ENCODE data around the gene SDSL. TPM values are rescaled to one million over a fixed set of nuclear protein-coding genes. Genes with fewer than 3 reads are reported as not detected.

SDSL gene
- total and polyA plus RNA-seq, 2 of the 4 experiments (the other 2 are of a cell fraction) = 6.3 to 10.9 TPM

DNA sequence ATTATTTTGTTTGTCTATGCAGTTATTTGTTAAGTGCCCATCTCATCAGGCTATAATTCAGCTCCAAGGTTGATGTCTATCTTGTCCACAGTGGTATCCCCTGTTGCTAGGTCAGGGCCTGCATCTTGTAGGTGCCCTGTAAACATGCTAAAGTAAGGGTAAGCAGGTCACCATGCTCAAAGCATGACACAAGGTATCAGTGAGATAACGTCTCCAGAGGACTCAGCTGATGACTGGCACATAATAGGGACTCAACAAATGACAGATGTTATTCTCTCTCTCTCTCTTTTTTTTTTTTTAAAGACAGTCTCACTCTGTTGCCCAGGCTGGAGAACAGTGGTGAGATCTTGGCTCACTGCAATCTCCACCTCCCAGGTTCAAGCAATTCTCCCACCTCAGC is 2.3 kb downstream of the SDSL start:
- no peak overlapping the region for H3K56ac ChIP-seq (ENCODE audit: extremely low read depth, insufficient read depth, low read length)
- DNase-seq = no peak
- H4K8ac ChIP-seq (ENCODE audit: low read depth in 2 of 2, low read length in 2 of 2) = no peak overlapping the region
- no TSS peak for BruUV-seq (replicated peaks)
- H3K14ac ChIP-seq (replicated peaks; ENCODE audit: low read depth, low read length) = no peak overlapping the region
- TF ChIP-seq SMC3 (IDR thresholded peaks at IDR 0.05; ENCODE audit: low read depth, low read length) = no peak
- H3K27me3 ChIP-seq (ENCODE audit: control insufficient read depth, insufficient read depth, low read length) = no peaks in the 10 kb centered on the region
- no peak overlapping the region for H2BK120ac ChIP-seq (ENCODE audit: low read depth, low read length)
- no peak overlapping the region for H3K4ac ChIP-seq (ENCODE audit: low read depth, low read length)
- H3K23ac ChIP-seq (ENCODE audit: low read depth, low read length) = no peak overlapping the region
- H3K36me3 ChIP-seq (ENCODE audit: control insufficient read depth, insufficient read depth, low read length) = no peaks in the 10 kb centered on the region
- no peak overlapping the region for H3K4me3 ChIP-seq (ENCODE audit: insufficient read depth, low read depth, low read length)
- H3K27ac ChIP-seq (ENCODE audit: insufficient read depth, low read length) = no peak overlapping the region
- H2BK20ac ChIP-seq (ENCODE audit: low read depth, low read length) = no peak overlapping the region
- dilution Hi-C loops (cut with HindIII; ENCODE audit: low sequenced_read_pairs, unreplicated experiment) = no loop called here
- H4K91ac ChIP-seq (ENCODE audit: insufficient read depth, low read depth, low read length) = no peak overlapping the region
- H3K9me3 ChIP-seq (ENCODE audit: control insufficient read depth, insufficient read depth, low read length) = no peaks in the 10 kb centered on the region
- peaks cover 2% of the 10 kb centered on the region; the same call in 1 of the 2 replicates for H3K4me1 ChIP-seq (ENCODE audit: control insufficient read depth, insufficient read depth, low read length)
- no peak for ATAC-seq (ENCODE audit: low read depth)
- H3K18ac ChIP-seq (ENCODE audit: low read depth, low read length) = no peak overlapping the region
- H2AK9ac ChIP-seq (replicated peaks; ENCODE audit: low read depth, low read length, poor library complexity) = no peak overlapping the region
- H2AFZ ChIP-seq (replicated peaks; ENCODE audit: low read length, poor library complexity) = no peak overlapping the region
- intact Hi-C loops (cut with micrococcal nuclease) = no loop called here
- no peak overlapping the region for H4K5ac ChIP-seq (ENCODE audit: low read depth, low read length)
- no CpG with 5 or more reads among the region's 1 CpG for WGBS, 2 experiments (ENCODE audit: extremely low coverage in 2 of 2, insufficient read length in 1 of 2)
- H3K9ac ChIP-seq (ENCODE audit: low read depth, low read length) = no peak overlapping the region
- H2BK5ac ChIP-seq (ENCODE audit: low read depth, low read length, poor library complexity, severe bottlenecking) = no peak overlapping the region
- H2BK15ac ChIP-seq (ENCODE audit: low read depth, low read length) = no peak overlapping the region
- no peaks in the 10 kb centered on the region for H3K9me1 ChIP-seq (ENCODE audit: insufficient read depth, low read length)
- H3K79me1 ChIP-seq (ENCODE audit: low read depth in 1 of 2, low read length in 2 of 2) = peaks cover 0 to 8% of the 10 kb centered on the region in 2 experiments; a peak in 2 of 4 replicates
- H3K4me2 ChIP-seq (ENCODE audit: low read depth, low read length) = no peak overlapping the region
- ChIA-PET CTCF (interaction anchor here (0.5 to 1.3 kb wide), 2 partner anchors 227 to 269 kb away, joined by 3 read pairs; no protein-coding TSS in a partner anchor), POLR2A (ENCODE audit: unreplicated experiment) (no interaction called here)
- H4K20me1 ChIP-seq (ENCODE audit: insufficient read depth, low read length) = no peaks in the 10 kb centered on the region
- in situ Hi-C loops (cut with MboI; ENCODE audit: low sequenced_read_pairs) = no loop called here
- no peak overlapping the region for H2AK5ac ChIP-seq (ENCODE audit: low read depth, low read length)
